ENCODE measurements around the gene CYP39A1.

- TF ChIP-seq, protein P1, sequence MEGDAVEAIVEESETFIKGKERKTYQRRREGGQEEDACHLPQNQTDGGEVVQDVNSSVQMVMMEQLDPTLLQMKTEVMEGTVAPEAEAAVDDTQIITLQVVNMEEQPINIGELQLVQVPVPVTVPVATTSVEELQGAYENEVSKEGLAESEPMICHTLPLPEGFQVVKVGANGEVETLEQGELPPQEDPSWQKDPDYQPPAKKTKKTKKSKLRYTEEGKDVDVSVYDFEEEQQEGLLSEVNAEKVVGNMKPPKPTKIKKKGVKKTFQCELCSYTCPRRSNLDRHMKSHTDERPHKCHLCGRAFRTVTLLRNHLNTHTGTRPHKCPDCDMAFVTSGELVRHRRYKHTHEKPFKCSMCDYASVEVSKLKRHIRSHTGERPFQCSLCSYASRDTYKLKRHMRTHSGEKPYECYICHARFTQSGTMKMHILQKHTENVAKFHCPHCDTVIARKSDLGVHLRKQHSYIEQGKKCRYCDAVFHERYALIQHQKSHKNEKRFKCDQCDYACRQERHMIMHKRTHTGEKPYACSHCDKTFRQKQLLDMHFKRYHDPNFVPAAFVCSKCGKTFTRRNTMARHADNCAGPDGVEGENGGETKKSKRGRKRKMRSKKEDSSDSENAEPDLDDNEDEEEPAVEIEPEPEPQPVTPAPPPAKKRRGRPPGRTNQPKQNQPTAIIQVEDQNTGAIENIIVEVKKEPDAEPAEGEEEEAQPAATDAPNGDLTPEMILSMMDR (IDR thresholded peaks at IDR 0.05; ENCODE audit: poor library complexity), result no peak
- no peak for TF ChIP-seq EZH2 (IDR thresholded peaks at IDR 0.05; ENCODE audit: borderline replicate concordance)
- TF ChIP-seq EZH2phosphoT487 (IDR thresholded peaks at IDR 0.05; ENCODE audit: low read depth, severe bottlenecking, unreplicated experiment), result no peak
Measured at GRCh38 chr6:46538800-46539480, 113.7 kb downstream of the CYP39A1 start.

All from hepatocyte (in vitro differentiated cells).